ENCODE data around the gene BCL11B.

Gene BCL11B

DNA sequence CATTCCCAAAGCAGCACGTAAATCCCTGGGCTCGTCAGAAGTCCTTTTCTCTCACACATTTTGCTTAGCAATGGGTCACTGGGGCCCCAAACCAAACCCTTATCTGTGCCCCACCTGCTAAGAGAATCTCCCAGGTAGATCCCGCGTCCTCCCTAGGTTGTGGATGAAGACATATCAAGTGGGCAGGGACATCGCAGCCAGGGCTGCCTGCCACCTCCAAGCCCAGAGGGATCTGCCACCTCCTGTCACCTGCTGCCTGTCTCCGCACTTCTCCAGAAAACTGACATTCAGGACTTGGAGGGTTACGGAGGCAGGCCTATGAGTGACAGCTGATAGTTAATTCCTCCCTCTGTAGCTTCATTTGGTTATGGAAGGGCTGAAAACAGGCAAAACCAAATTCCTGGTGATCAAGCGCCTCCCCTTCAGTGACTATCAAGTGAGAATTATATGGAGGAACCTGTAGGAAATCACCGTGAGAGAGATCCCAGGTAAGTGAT is 19.5 kb downstream of the BCL11B start:
- FAIRE-seq (no peak), DNase-seq (ENCODE audit: insufficient read length, low spot score) (no peak)
- TF ChIP-seq, protein P1, sequence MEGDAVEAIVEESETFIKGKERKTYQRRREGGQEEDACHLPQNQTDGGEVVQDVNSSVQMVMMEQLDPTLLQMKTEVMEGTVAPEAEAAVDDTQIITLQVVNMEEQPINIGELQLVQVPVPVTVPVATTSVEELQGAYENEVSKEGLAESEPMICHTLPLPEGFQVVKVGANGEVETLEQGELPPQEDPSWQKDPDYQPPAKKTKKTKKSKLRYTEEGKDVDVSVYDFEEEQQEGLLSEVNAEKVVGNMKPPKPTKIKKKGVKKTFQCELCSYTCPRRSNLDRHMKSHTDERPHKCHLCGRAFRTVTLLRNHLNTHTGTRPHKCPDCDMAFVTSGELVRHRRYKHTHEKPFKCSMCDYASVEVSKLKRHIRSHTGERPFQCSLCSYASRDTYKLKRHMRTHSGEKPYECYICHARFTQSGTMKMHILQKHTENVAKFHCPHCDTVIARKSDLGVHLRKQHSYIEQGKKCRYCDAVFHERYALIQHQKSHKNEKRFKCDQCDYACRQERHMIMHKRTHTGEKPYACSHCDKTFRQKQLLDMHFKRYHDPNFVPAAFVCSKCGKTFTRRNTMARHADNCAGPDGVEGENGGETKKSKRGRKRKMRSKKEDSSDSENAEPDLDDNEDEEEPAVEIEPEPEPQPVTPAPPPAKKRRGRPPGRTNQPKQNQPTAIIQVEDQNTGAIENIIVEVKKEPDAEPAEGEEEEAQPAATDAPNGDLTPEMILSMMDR (IDR thresholded peaks at IDR 0.05; ENCODE audit: insufficient read depth, missing control alignments): no peak

DNA sequence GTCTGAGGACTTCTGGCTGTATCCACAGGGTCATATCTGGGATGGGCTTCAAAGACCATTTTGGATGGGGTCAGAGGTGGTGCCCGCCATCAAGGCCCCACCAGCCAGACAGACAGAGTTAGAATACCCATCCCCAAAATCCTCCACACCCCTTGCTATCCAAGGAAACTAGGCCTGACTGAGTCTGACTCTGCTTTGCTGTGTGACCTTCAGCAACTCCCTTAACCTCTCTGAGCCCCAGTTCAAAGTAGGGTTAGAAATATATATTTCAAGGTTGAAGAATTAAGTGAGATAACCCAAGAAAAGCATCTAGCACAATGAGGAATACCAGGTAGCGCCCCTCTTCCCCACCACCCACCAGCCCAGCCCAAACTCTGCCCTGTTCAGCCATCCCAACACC is 20.3 kb downstream of the BCL11B start:
- no peak for DNase-seq (ENCODE audit: insufficient read length, low spot score)
- no peak for FAIRE-seq
- TF ChIP-seq, protein P1 (IDR thresholded peaks at IDR 0.05; ENCODE audit: insufficient read depth, missing control alignments): no peak

DNA sequence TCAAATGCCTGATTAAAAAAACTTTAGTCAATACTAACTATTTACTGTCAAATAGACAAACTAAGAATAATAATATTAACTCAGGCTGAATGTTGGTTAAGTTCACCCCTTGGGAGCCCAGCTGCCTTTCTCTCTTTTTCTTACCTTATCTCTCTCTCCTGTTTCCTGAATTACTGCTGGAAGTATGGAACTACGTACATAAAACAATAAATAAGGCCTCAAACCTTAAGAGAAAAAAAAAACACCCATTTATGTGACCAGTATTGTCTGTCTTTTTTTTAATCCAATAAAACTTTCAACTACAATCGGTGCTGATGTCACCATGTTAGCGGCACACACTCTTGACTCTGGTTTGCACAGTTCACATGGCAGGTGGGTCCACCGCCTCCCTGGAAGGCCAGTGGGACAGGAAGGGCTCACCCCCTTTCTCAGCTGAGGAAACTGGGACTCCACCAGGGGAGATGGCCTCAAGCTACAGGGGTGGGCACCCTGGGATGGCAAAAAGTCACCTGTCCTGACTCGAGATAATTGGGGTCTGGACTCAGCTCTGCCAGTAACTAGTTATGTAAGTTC is 21.3 kb downstream of the BCL11B start:
- TF ChIP-seq, protein P1 (IDR thresholded peaks at IDR 0.05; ENCODE audit: insufficient read depth, missing control alignments): no peak
- DNase-seq (ENCODE audit: insufficient read length, low spot score) (no peak), FAIRE-seq (no peak)

DNA sequence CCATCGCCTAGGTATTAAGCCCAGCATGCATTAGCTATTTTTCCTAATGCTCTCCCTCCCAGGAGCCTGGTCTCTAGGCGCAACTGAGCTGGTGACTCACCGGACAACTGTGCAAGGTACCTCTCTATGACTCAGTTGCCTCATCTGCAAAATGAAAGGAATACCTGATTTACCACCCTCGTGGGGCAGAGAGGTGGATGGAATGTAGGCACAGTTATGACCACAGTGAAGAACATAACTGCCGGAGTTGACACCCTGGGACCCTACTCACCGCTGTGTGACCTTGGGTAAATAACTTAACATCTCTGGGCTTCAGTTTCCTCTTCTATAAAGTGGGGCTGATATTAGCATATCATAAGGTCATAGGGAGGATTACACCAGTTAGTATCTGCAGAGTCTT is 22.6 kb downstream of the BCL11B start:
- no peak for FAIRE-seq
- no peak for DNase-seq (ENCODE audit: insufficient read length, low spot score)
- TF ChIP-seq, protein P1 (IDR thresholded peaks at IDR 0.05; ENCODE audit: insufficient read depth, missing control alignments): no peak

DNA sequence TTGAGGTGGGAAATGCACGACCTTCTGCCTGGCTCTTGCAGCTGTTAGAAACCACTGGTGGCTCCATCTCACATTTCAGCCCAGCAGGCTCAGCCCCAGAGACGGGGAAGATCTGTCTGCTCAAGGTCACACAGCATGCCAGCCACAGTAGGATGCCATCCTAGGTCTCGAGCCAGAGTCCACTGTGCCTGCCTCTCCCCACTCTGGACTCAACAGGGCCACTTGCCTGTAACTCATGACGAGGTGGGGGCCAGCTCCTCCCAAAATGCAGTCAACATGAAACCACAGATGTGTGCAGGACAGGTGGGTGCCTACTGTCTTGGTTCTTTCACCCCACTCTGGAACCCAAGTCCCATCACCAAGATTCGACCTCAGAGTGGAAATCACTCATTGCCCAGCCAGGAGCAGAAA is 23.2 kb downstream of the BCL11B start:
- DNase-seq (ENCODE audit: insufficient read length, low spot score): no peak
- TF ChIP-seq, protein P1 (IDR thresholded peaks at IDR 0.05; ENCODE audit: insufficient read depth, missing control alignments): no peak
- no peak for FAIRE-seq

DNA sequence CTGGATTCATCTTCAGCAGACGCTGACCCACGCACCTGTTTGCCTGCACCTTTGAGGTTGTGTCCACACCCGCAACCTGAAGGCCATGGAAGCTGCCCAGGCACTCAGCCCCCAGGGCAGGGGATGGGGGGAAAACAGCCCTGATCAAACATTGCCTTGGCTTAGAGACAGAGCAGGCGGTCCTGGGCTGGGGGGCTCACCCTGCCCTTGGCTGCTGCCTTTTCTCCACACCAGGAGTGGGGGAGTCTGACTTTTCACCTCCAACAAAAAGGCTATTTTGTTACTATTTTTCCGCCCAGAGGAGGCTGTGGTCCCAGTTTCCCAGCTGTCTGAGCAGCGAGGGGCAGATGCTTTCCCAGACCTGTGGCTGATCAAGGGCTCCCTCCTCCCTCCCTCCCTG is 24.2 kb downstream of the BCL11B start:
- TF ChIP-seq, protein P1 (IDR thresholded peaks at IDR 0.05; ENCODE audit: insufficient read depth, missing control alignments): no peak
- DNase-seq (ENCODE audit: insufficient read length, low spot score): no peak
- FAIRE-seq: no peak

DNA sequence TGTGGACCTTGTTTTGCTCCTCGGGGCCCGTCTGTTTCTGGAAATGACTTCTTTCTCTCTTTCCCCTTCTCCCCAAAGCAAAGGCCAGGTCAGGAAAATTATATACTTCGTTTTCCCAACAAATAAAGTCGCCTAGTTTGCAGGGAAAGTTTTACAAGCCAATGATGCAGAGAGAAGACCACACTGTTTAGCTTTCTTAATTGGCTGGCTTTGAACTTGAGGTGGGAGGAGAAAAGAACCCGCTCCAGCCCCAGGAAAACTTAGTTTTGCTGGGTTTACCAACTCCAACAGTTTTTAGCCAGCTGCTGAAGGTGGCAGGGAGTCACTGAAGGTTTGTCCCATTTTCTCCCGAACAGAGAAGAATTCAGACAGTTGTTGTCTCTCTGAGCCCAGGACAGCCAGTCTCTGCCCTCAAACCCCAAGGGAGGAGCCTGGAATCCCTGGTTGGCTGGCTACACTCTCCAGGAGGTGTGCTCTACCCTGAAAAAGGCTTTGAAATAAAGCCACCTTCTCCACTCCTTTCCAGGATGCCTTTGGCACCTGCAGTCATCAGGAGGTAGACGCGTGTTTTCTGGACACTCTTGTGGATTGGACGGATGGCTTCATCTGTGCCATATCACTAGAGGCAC is 24.8 kb downstream of the BCL11B start:
- TF ChIP-seq, protein P1 (IDR thresholded peaks at IDR 0.05; ENCODE audit: insufficient read depth, missing control alignments): no peak
- FAIRE-seq: no peak
- no peak for DNase-seq (ENCODE audit: insufficient read length, low spot score)

All from D721Med (cell line).